ENCODE results near the gene OPRD1.

Gene OPRD1

GRCh38 chr1:28886731-28887418 lies 74.9 kb downstream of the OPRD1 start:
- no peak for DNase-seq

GRCh38 chr1:28887419-28887834 lies 75.5 kb downstream of the OPRD1 start:
- no peak for DNase-seq

DNA sequence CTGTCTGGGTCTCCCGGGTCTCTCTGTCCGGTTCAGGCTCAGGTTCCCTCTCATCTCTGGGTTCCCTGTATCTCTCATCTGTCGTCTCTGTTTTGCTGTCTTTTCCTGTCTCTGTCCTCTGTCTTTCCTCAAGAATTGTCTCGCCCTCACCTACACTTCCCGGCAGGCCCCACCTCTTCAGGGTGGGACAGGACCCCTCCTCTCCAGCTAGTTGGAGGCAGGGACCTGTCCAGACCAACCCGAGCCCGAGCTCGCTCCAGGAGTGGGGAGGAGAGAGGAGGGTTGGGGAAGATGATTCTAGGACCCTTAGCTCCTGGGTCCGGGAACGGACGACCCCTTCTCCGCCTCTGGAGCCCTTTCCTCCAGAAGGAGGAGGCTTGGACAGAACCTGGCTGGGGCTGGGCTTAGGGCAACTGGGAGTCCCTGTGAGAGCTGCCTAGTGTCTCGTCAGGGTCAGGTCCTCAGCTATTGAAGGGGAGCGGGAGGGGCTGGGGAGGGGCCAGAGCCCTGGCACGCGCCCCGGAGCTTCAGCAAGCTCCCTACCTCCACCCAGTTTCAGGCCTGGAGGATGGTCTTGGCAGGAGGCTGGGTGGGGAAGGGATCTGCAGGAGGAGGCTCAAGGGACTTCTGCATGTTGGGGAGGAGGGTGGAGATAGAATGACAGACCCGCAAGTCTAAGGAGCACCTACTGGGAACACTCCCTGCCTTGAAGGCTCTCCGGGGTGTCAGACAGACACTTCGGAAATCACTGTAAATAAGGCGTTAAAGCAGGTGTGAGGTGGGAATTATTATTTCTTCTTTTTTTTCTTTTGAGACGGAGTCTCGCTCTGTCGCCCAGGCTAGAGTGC lies 76.1 kb downstream of the OPRD1 start:
- no peak for DNase-seq

- no peak for DNase-seq
Measured at GRCh38 chr1:28888915-28889314, 76.9 kb downstream of the OPRD1 start.

DNA sequence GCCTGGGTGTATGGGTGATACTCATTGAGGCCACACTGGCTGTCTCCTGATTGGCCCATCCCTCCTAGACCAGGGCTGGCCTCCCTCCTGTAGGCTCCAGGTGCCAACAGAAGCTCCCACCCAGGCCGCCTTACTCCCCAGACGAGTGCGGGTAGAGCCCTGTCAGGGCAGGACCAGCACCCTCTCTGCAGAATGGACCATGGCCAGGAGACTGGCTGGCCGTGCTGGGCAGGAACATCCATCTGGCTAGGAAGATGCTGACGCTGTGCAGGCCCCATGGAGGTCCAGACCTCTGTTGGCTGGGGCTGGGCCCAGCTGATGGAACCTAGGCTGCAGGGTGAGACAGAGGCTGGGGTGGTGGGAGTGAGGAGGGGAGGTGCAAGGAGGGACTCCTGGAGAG lies 77.4 kb downstream of the OPRD1 start:
- DNase-seq, result no peak

GRCh38 chr1:28890435-28890834 lies 78.5 kb downstream of the OPRD1 start:
- DNase-seq, result no peak

GRCh38 chr1:28890836-28891235 lies 78.9 kb downstream of the OPRD1 start:
- no peak for DNase-seq

DNA sequence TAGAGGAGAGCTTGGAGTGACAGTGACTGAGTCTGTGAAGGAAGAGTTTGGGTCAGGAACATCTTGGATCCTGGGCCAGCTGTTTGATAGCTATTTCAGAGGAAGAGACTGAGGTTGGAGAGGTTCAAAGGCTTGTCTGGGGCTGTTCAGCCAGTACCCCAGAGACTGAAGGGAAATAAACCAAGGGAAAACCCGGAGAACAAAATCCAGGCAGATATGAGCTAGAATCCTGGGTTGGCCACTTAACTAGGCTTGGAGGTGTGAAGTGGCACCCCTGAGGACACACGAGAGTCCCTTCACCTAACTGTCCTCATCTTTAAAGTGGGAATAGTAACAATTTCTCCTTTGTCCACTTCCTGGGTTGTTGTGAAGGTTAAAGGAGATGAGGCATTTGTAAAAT lies 79.3 kb downstream of the OPRD1 start:
- DNase-seq, result no peak

DNA sequence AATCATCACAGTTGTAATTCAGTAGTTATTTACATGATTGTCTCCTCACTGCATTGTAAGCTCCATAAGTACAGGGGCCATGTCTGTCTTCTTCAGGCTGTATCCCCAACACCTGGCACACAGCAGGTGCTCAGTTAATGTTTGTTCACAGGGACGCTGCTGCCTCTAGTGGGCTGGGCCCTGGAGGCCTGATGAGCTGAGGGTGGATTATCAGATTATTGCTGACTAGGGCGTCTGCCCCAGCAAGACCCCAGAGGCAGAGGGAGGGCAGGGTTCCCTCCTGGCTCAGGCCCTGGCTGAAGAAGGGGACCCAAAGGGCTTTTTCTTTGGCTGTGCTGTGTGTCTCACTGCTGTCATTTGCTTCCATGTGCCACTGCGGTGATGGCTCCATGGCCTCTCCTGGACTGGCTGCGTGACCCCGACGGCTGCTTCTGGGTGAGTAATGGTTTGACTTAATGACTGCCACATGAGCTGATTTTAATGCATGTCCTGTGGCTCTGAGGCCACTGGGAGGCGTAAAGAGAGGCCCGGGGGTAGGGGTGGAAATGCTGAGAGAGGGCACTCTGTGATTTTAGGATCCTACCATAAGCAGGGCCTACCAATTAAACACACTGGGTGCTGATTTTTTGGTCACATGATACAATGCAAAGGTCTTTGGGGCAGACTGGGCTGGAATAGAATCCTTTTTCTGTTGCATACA lies 81.6 kb downstream of the OPRD1 start:
- DNase-seq, result no peak

- DNase-seq, result no peak
Measured at GRCh38 chr1:28894785-28895184, 82.8 kb downstream of the OPRD1 start.

- no peak for DNase-seq
Measured at GRCh38 chr1:28895896-28896608, 84.1 kb downstream of the OPRD1 start.

- no peak for DNase-seq
Measured at GRCh38 chr1:28896609-28896986, 84.6 kb downstream of the OPRD1 start.

DNA sequence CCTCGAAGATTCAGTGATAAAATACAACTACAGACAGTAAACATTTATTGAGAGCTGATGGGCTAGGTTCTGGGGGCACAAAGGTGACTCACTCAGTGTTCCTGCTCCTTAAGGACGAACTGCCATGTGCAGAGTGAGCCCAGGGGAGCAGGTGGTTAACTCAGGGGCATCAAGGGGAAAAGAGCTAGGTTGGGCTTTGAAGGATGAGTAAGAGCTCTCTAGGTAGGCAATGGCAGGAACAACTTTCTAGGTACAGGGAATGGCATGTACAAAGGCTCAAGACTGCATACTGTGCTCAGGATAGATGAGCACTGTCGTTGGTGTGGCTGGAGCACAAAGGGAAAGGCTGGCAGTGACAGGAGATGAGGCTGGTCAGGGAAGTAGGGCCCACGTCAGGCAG lies 85.8 kb downstream of the OPRD1 start:
- DNase-seq, result no peak

GRCh38 chr1:28898405-28898881 lies 86.5 kb downstream of the OPRD1 start:
- DNase-seq, result peak; percentile 31

GRCh38 chr1:28899267-28899666 lies 87.3 kb downstream of the OPRD1 start:
- DNase-seq, result no peak

GRCh38 chr1:28900562-28900961 lies 88.6 kb downstream of the OPRD1 start:
- no peak for DNase-seq

DNA sequence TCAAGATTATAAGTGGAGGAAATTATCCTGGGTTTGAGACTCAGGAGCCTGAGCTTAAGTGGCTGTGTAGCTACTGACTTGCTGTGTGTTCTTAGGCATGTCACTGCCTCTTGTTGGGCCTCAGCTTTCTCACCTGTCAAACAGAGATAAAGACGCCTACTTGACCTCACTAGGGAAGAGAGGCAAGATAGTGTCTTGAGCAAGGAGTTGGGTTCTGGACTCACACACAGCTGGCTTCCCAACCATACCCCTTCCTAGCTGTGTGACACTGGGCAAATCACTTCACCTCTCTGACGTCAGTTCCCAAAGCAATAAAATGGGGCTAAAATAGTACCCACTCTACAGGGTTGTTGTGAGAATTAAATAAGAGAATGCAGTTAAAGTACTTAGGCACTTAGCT lies 90.8 kb downstream of the OPRD1 start:
- no peak for DNase-seq

- no peak for DNase-seq
Measured at GRCh38 chr1:28905921-28906666, 94.1 kb downstream of the OPRD1 start.

DNA sequence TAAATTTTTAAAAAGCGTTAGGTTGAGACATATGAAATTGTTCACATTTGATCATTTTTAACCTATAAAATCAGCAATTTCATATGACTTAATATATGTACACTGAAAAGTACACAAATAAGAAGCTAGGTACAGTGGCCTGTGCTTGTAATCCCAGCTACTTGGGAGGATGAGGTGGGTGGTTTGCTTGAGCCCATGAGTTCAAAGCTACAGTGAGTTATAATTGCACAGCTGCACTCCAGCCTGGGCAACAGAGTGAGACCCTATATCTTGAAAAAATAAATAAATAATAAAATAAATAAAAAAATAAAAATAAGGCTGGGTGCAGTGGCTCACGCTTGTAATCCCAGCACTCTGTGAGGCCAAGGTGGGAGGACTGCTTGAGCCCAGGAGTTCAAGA lies 97.2 kb downstream of the OPRD1 start:
- no peak for DNase-seq

GRCh38 chr1:28910379-28911115 lies 98.6 kb downstream of the OPRD1 start:
- DNase-seq, result no peak

- no peak for DNase-seq
Measured at GRCh38 chr1:28913786-28914227, 101.8 kb downstream of the OPRD1 start.

Measured in NCI-H524 treated with DMSO at 0.1 percent for 48 hours (cell line).